CD4-positive, alpha-beta T cell treated with Interferon alpha-2 for 1 hour (primary cell): ENCODE data around the gene CRBN.

Source experiments
- DNase-seq, 2 donors: peaks; one replicate each; pipeline ENCODE4 v3.0.0-alpha.2; 2020 to 2022

CRBN gene

DNA sequence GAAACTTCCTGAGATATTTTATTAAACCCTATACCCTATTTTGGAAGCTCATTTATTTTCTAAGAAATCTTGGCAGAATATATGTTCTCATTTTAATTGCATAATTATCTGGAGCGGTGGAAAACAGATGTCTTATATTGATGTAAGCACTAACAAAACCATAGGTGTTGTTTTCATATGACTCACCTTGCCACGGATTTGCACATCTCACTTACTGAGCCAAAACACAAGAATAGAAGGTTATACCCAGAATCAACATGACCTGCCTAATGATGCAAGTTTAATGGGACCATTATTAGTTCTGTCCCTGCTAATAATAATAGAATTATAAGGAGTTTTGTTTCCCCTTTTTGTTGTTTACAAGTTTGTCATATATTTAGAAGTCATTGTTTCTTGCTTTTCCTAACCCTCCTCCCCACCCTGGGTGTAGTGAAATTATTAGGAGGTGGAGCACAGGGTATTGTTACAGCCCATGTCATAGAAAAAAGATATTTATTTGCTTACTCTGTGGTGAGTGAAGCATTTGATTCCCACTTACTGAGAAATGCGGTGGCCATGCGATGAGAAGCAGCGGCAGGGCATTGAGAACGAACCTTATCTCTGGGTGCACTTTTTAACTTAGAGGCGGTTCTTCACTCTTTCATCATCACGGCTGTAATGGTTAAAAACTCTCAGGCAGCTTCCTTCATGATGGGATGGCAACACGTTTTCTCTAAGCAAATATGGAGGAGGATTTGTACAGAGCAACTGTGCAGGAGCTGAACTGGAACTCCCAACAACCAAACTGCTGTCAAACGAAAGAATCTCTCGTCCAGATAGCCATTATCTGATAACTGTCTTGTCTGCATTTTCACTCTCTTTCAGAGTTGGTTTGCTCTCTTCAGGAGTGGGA lies 69.8 kb downstream of the CRBN start:
- DNase-seq: peak in 1 of 2 donors; percentile 28

DNA sequence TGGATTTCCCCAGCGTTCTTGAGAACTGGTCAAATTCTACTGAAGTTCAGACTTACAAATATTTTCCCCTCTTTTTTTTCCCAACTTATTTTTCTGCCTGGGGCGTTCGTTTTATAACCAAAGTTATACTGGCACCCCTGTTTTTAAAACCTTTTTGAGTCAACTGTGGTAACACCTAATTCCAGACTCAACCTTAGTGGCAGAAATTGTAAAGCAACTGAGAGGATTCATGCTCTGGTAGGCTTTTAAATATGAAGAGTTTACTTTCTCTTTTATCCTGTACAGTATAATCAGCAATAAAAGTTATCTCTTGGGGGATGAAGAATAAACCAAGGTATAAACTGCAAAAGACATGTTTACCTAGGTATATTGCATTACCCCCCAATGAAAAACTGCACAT lies 71.6 kb downstream of the CRBN start:
- DNase-seq: no peak

DNA sequence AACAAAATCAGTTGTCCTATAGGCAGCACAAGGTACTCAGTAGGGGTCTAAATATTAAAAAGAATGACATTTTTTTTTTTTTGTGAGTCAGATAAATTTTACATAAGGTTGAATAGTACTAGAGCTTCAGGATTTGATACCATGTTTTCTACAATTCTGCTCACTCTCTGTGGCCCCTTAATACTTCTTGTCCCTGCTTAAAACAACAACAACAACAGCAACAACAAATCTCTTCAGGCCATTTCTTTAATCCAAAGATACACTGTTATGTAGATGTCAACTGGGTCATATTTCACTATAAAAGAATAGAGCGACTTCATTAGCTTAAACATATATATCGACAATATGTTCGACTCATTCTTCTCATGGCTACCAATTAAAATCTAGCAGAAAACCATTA lies 72.3 kb downstream of the CRBN start:
- no peak for DNase-seq

DNA sequence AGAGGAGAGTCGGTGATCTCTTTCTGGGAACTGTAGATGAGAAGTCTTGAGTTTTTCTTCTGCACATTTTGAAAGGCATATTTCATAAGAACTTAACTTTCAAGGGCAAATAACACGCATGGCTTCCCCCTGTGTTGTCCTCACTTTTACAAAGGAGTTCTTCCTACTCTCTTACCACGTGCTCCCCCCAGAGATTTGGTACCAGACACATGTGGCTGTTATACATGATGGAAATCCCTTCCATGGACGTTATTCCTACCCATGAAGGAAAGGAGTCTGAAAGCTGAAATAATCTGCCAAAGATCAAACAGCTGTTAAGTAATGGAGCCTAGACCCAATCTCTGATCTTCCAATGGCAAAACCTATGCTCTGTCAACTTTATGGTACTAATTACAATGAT lies 73.7 kb downstream of the CRBN start:
- DNase-seq: no peak

DNA sequence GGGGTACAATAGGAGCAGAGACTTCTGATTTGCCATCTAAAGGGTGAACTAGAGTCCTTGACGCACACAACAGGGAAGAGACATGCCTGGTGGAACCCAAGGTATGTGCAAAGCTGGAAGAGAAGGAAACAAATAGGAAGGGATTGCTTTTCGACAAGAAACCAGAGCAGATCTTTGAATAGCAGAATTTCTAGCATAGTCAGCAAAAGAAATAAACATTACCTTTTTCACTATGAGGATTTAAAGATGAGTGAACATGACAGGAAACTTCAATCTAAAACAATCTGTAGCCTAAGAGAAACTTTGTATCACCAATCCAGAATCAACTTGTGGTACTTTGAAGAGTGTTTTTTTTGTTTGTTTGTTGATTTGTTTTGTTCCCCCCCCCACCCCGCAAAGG lies 74.2 kb downstream of the CRBN start:
- DNase-seq: no peak

DNA sequence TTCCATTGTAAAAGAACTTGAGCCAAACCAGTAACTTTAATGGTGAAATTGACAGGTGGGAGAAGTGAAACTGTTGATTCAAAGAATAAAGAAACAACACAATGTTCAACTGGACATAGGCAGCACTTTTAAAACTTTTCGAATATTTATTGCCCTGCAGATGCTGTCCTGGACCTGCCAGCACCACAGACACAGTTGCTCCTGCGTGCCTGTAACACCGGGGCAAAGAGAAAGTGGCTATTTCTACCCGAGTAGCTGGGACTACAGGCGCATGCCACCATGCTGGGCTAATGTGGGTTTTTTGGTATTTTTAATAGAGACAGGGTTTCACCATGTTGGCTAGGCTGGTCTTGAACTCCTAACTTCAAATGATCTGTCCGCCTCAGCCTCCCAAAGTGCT lies 76.7 kb downstream of the CRBN start:
- DNase-seq: no peak

DNA sequence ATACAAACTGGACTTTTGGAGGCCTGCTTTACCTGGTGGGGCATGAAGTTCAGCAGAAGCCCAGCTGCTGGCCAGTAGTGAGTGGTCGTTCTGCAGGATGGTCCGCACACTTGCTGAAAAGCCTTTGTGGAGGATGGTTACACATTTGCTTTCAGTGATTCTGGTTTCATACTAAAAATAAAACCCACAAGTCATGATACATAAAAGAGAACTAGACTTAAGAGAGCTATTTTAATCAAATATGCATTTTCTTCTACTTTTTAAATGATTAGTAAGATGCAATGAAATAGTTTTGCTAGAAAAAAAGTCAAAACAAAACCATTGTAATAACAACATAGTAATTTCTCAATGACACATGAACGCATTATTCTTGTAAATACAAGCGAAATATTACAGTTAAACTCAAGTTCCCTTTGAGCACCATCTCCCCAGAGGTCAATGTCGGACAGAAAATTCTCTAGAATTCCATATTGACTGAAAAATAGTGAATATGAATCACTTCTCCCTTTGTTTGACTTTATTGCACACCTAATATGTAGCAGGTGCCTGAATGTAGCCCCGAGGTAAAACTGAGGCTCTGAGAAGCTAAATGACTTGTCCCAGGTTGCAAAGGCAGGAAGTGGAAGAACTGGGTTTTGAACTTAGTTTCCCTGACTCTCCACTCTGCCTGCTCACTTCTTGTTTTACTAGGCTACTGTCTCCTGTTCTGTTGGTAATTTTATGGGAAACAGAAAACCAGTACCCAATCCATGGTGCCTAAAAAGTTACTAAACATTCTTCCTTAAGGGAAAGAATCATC lies 77.6 kb downstream of the CRBN start:
- no peak for DNase-seq
